Endothelial cell of umbilical vein (primary cell): ENCODE results near the gene CLIC5. TPM values are rescaled to one million over a fixed set of nuclear protein-coding genes. Genes with fewer than 3 reads are reported as not detected.

Experiments
- BruUV-seq: library from RNA; stranded (reverse); fragments of 400-500 nt; replicated peaks from 2 replicates; lab custom pipeline; 2021; lab: Mats Ljungman, UMichigan
- CTCF ChIA-PET: fragments of 300-600, 350-600 bp; sonication (Branson Sonifier 250); formaldehyde crosslinking; loops from one replicate; lab custom pipeline; 2021; ENCODE audit warnings: antibody characterized with exemption, inconsistent platforms; lab: Charles Lee
- POLR2A ChIA-PET: fragments of 300-600, 350-600 bp; sonication (Branson Sonifier 250); formaldehyde crosslinking; loops from one replicate; lab custom pipeline; 2021; ENCODE audit warnings: antibody characterized with exemption, inconsistent platforms; lab: Charles Lee
- DNase-seq: peaks from one replicate; pipeline ENCODE4 v3.0.0-alpha.2; 2011; ENCODE audit warnings: low read depth, low spot score
- FAIRE-seq: peaks from 2 replicates; lab custom pipeline; 2011; peaks lifted over from hg19 to GRCh38; lab: Jason Lieb, UNC
- H2AFZ ChIP-seq: 2 replicates; pipeline ENCODE4 v1.6.0; 2012; ENCODE audit warnings: low read depth, low read length, control low read depth, inconsistent platforms
- H3K27ac ChIP-seq: 2 replicates; pipeline ENCODE4 v1.5.1; 2011; ENCODE audit warnings: low read depth, mild to moderate bottlenecking, control low read depth, low read length, moderate library complexity; ENCODE audit not compliant: insufficient read depth
- H3K27me3 ChIP-seq, 2 experiments: 2 replicates each; pipeline versions ENCODE4 v1.6.0 to v1.6.1; 2011; ENCODE audit warnings: low read length in 2 of 2, mixed read lengths in 1 of 2; ENCODE audit not compliant: control insufficient read depth in 2 of 2, insufficient read depth in 2 of 2
- H3K36me3 ChIP-seq, 2 experiments: 2 replicates in 1 of 2; 3 replicates in 1 of 2; pipeline ENCODE4 v1.5.1; 2011; ENCODE audit warnings: low read length in 2 of 2, mild to moderate bottlenecking in 1 of 2, moderate library complexity in 1 of 2; ENCODE audit not compliant: control insufficient read depth in 2 of 2, insufficient read depth in 2 of 2; ENCODE audit errors: extremely low read depth in 1 of 2
- H3K4me1 ChIP-seq: 3 replicates; pipeline ENCODE4 v1.5.1; 2011; ENCODE audit warnings: mild to moderate bottlenecking, low read length; ENCODE audit not compliant: control insufficient read depth, insufficient read depth; ENCODE audit errors: extremely low read depth
- H3K4me2 ChIP-seq: 2 replicates; pipeline ENCODE4 v1.6.1; 2011; ENCODE audit warnings: low read length, control low read depth, mixed read lengths; ENCODE audit not compliant: insufficient read depth
- H3K4me3 ChIP-seq, 3 experiments: fragments of 200-600 bp in 1 of 3; sonication (generic), shearing (Covaris generic) in 1 of 3; replicated peaks in 1 of 3; 2 replicates each; pipeline ENCODE4 v1.5.1; 2011 to 2016; ENCODE audit warnings: control low read depth in 3 of 3, low read length in 3 of 3, mild to moderate bottlenecking in 2 of 3, inconsistent platforms in 1 of 3, low read depth in 1 of 3, moderate library complexity in 1 of 3; ENCODE audit not compliant: insufficient read depth in 1 of 3
- H3K79me2 ChIP-seq: 2 replicates; pipeline ENCODE4 v1.6.0; 2012; ENCODE audit warnings: low read length, inconsistent platforms; ENCODE audit not compliant: control insufficient read depth, insufficient read depth
- H3K9ac ChIP-seq: replicated peaks from 2 replicates; pipeline ENCODE3; 2011; ENCODE audit warnings: low read length, control low read depth; ENCODE audit not compliant: insufficient read depth; ENCODE audit errors: extremely low read depth
- H3K9me1 ChIP-seq: replicated peaks from 3 replicates; pipeline ENCODE4 v1.6.0; 2011; ENCODE audit warnings: mild to moderate bottlenecking, low read length; ENCODE audit not compliant: control insufficient read depth, insufficient read depth; ENCODE audit errors: extremely low read depth
- H3K9me3 ChIP-seq: replicated peaks from 2 replicates; pipeline ENCODE4 v1.5.1; 2012; ENCODE audit warnings: low read length, inconsistent platforms; ENCODE audit not compliant: control insufficient read depth, insufficient read depth
- H4K20me1 ChIP-seq: replicated peaks from 2 replicates; pipeline ENCODE3; 2011; ENCODE audit warnings: mild to moderate bottlenecking, low read length; ENCODE audit not compliant: control insufficient read depth, insufficient read depth; ENCODE audit errors: extremely low read depth
- CTCF ChIP-seq, 2 donors: IDR thresholded peaks; 1 replicate in 1 of 2; 2 replicates in 1 of 2; pipeline ENCODE4 v1.5.1; 2011; ENCODE audit warnings: low read length in 2 of 2, mild to moderate bottlenecking in 2 of 2, moderate library complexity in 2 of 2, control low read depth in 1 of 2, inconsistent platforms in 1 of 2, low read depth in 1 of 2; ENCODE audit not compliant: insufficient read depth in 1 of 2; ENCODE audit errors: extremely low read depth in 1 of 2
- EZH2 ChIP-seq: IDR thresholded peaks from 2 replicates; pipeline ENCODE4 v1.6.1; 2012; ENCODE audit warnings: borderline replicate concordance, low read depth, mild to moderate bottlenecking, moderate library complexity, low read length, inconsistent platforms; ENCODE audit not compliant: severe bottlenecking
- FOS ChIP-seq: IDR thresholded peaks from 2 replicates; pipeline ENCODE4 v1.6.1; 2011; ENCODE audit warnings: mild to moderate bottlenecking, low read length, moderate library complexity, borderline replicate concordance; ENCODE audit not compliant: insufficient read depth
- GATA2 ChIP-seq: IDR thresholded peaks from 2 replicates; pipeline ENCODE4 v1.7.0; 2011; ENCODE audit warnings: low read depth, mild to moderate bottlenecking, moderate library complexity, mixed read lengths, low read length; ENCODE audit not compliant: insufficient read length, insufficient read depth
- JUN ChIP-seq: IDR thresholded peaks from 2 replicates; pipeline ENCODE4 v1.6.1; 2011; ENCODE audit warnings: borderline replicate concordance, low read depth; ENCODE audit not compliant: insufficient read length, insufficient read depth
- MAX ChIP-seq: IDR thresholded peaks from 2 replicates; pipeline ENCODE4 v1.6.1; 2011; ENCODE audit not compliant: insufficient read depth, insufficient read length
- MYC ChIP-seq: IDR thresholded peaks from one replicate; pipeline ENCODE4 v1.6.1; 2011; ENCODE audit warnings: mild to moderate bottlenecking, low read depth, low read length
- POLR2A ChIP-seq: IDR thresholded peaks from 2 replicates; pipeline ENCODE4 v1.6.1; 2012; ENCODE audit warnings: low read depth, mild to moderate bottlenecking, control low read depth, low read length
- POLR2AphosphoS5 ChIP-seq: IDR thresholded peaks from 2 replicates; pipeline ENCODE4 v1.6.1; 2012; ENCODE audit warnings: low read depth, mild to moderate bottlenecking, control low read depth, low read length, moderate library complexity; ENCODE audit not compliant: insufficient read depth
- dilution Hi-C: fragments of 300-500 bp; cut with MboI; formaldehyde crosslinking; loops from one replicate; pipeline ENCODE4 v1.15.0; 2019; ENCODE audit warnings: low sequenced_read_pairs; ENCODE audit not compliant: extremely low pct_ligation_motif_present
- intact Hi-C: fragments of 100-400 bp; cut with micrococcal nuclease; formaldehyde crosslinking; loops from one replicate; pipeline ENCODE4 v1.10.0; 2022
- polyA plus RNA-seq, 4 experiments: library from polyadenylated mRNA; depleted of rRNA in 3 of 4; stranded (reverse) in 3 of 4; unstranded in 1 of 4; fragments of >200 nt; gene quantifications; 2 replicates each; pipeline versions ENCODE4 v1.2.1 to v1.2.3, GENCODE V29; 2011 to 2012; ENCODE audit warnings: missing spikeins in 1 of 4
- total RNA-seq: library from RNA; stranded (reverse); gene quantifications from 2 replicates; pipeline ENCODE4 v1.2.3, GENCODE V29; 2021

Gene CLIC5
- total and polyA plus RNA-seq, 2 donors (not counting 3 experiments of a cell fraction or from before 2014, with no cell fraction given), result 0.07 TPM; not detected in 1

- H3K27me3 ChIP-seq, result no peaks in the 10 kb centered on the region
- dilution Hi-C loops, result no loop called here
- H3K36me3 ChIP-seq, result no peaks in the 10 kb centered on the region
- no peak overlapping the region for H3K4me2 ChIP-seq
- H2AFZ ChIP-seq, result no peak overlapping the region
- DNase-seq, result no peak
- no TSS peak for BruUV-seq
- H4K20me1 ChIP-seq, result no peaks in the 10 kb centered on the region
- no peak for FAIRE-seq
- no peaks in the 10 kb centered on the region for H3K9me1 ChIP-seq
- H3K4me1 ChIP-seq, result no peaks in the 10 kb centered on the region
- H3K27ac ChIP-seq, result no peak overlapping the region
- no peak overlapping the region for H3K9ac ChIP-seq
- H3K79me2 ChIP-seq, result no peaks in the 10 kb centered on the region
- no peak overlapping the region for H3K4me3 ChIP-seq
- POLR2A ChIA-PET, result no interaction called here
- TF ChIP-seq FOS, result no peak
- no peak for TF ChIP-seq GATA2
- TF ChIP-seq POLR2AphosphoS5, result no peak
- no peak for TF ChIP-seq EZH2
- no peak for TF ChIP-seq CTCF (IDR thresholded peaks at IDR 0.05; ENCODE audit: extremely low read depth in 1 of 2, insufficient read depth in 1 of 2, low read depth in 1 of 2, low read length in 2 of 2)
- TF ChIP-seq POLR2A, result no peak
- TF ChIP-seq MAX, result no peak
- TF ChIP-seq JUN, result no peak
- no peak for TF ChIP-seq MYC
- intact Hi-C loops, result no loop called here
- CTCF ChIA-PET, result no interaction called here
- H3K9me3 ChIP-seq, result no peaks in the 10 kb centered on the region
Observed at GRCh38 chr6:45997875-45998506, 17.7 kb downstream of the CLIC5 start.
